Measurements from ENCODE around the gene CRIP1.
A peak's percentile ranks its signal among the peaks of the same experiment; 100 is the strongest.

The CRIP1 gene

GRCh38 chr14:105503935-105504692 lies 17.4 kb downstream of the CRIP1 start:
- H3K27me3 Mint-ChIP-seq (ENCODE audit: low read depth), result peaks cover 10% of the 10 kb centered on the region
- H3K4me1 Mint-ChIP-seq (ENCODE audit: low read depth), result peaks cover 6% of the 10 kb centered on the region
- H3K4me3 Mint-ChIP-seq, result no peak overlapping the region
- no peaks in the 10 kb centered on the region for H3K9me3 Mint-ChIP-seq
- DNase-seq (ENCODE audit: low spot score), result no peak
- H3K36me3 Mint-ChIP-seq (ENCODE audit: low read depth), result no peaks in the 10 kb centered on the region
- H3K27ac Mint-ChIP-seq, result no peak overlapping the region

- peaks cover 10% of the 10 kb centered on the region for H3K27me3 Mint-ChIP-seq (ENCODE audit: low read depth)
- H3K9me3 Mint-ChIP-seq, result no peaks in the 10 kb centered on the region
- H3K27ac Mint-ChIP-seq, result no peak overlapping the region
- no peak for DNase-seq (ENCODE audit: low spot score)
- H3K36me3 Mint-ChIP-seq (ENCODE audit: low read depth), result no peaks in the 10 kb centered on the region
- peaks cover 6% of the 10 kb centered on the region for H3K4me1 Mint-ChIP-seq (ENCODE audit: low read depth)
- no peak overlapping the region for H3K4me3 Mint-ChIP-seq
These were observed 18.4 kb downstream of the CRIP1 start for GRCh38 chr14:105505101-105505500.

GRCh38 chr14:105507247-105507646 lies 20.6 kb downstream of the CRIP1 start:
- peaks cover 16% of the 10 kb centered on the region for H3K27me3 Mint-ChIP-seq (ENCODE audit: low read depth)
- no peak for DNase-seq (ENCODE audit: low spot score)
- H3K36me3 Mint-ChIP-seq (ENCODE audit: low read depth), result no peaks in the 10 kb centered on the region
- no peak overlapping the region for H3K27ac Mint-ChIP-seq
- no peaks in the 10 kb centered on the region for H3K9me3 Mint-ChIP-seq
- peaks cover 8% of the 10 kb centered on the region for H3K4me1 Mint-ChIP-seq (ENCODE audit: low read depth)
- H3K4me3 Mint-ChIP-seq, result no peak overlapping the region

- DNase-seq (ENCODE audit: low spot score), result no peak
- Mint-ChIP-seq H3K36me3 (ENCODE audit: low read depth) (no peaks in the 10 kb centered on the region), H3K4me1 (ENCODE audit: low read depth) (peaks cover 8% of the 10 kb centered on the region), H3K4me3 (peak overlapping the region; percentile 31), H3K9me3 (no peaks in the 10 kb centered on the region), H3K27ac (no peak overlapping the region), H3K27me3 (ENCODE audit: low read depth) (peaks cover 16% of the 10 kb centered on the region)
These were observed 21.4 kb downstream of the CRIP1 start for GRCh38 chr14:105508069-105508468.

- Mint-ChIP-seq H3K27me3 (ENCODE audit: low read depth) (peaks cover 16% of the 10 kb centered on the region), H3K27ac (no peak overlapping the region), H3K4me3 (no peak overlapping the region), H3K4me1 (ENCODE audit: low read depth) (peaks cover 8% of the 10 kb centered on the region), H3K36me3 (ENCODE audit: low read depth) (no peaks in the 10 kb centered on the region), H3K9me3 (no peaks in the 10 kb centered on the region)
- no peak for DNase-seq (ENCODE audit: low spot score)
These were observed 21.9 kb downstream of the CRIP1 start for GRCh38 chr14:105508601-105509000.

- H3K27ac Mint-ChIP-seq, result no peak overlapping the region
- no peaks in the 10 kb centered on the region for H3K9me3 Mint-ChIP-seq
- H3K36me3 Mint-ChIP-seq (ENCODE audit: low read depth), result no peaks in the 10 kb centered on the region
- H3K4me1 Mint-ChIP-seq (ENCODE audit: low read depth), result no peaks in the 10 kb centered on the region
- peaks cover 19% of the 10 kb centered on the region for H3K27me3 Mint-ChIP-seq (ENCODE audit: low read depth)
- no peak overlapping the region for H3K4me3 Mint-ChIP-seq
- DNase-seq (ENCODE audit: low spot score), result no peak
These were observed 30.4 kb downstream of the CRIP1 start for GRCh38 chr14:105517096-105517495.

- H3K4me1 Mint-ChIP-seq (ENCODE audit: low read depth), result no peaks in the 10 kb centered on the region
- H3K27ac Mint-ChIP-seq, result no peak overlapping the region
- H3K27me3 Mint-ChIP-seq (ENCODE audit: low read depth), result peaks cover 32% of the 10 kb centered on the region
- H3K36me3 Mint-ChIP-seq (ENCODE audit: low read depth), result no peaks in the 10 kb centered on the region
- no peak overlapping the region for H3K4me3 Mint-ChIP-seq
- DNase-seq (ENCODE audit: low spot score), result no peak
- no peaks in the 10 kb centered on the region for H3K9me3 Mint-ChIP-seq
These were observed 33.4 kb downstream of the CRIP1 start for GRCh38 chr14:105519946-105520698.

- Mint-ChIP-seq H3K9me3 (no peaks in the 10 kb centered on the region), H3K27me3 (ENCODE audit: low read depth) (peaks cover 31% of the 10 kb centered on the region), H3K4me3 (peak overlapping the region; percentile 49), H3K27ac (no peak overlapping the region), H3K4me1 (ENCODE audit: low read depth) (peaks cover 8% of the 10 kb centered on the region), H3K36me3 (ENCODE audit: low read depth) (no peaks in the 10 kb centered on the region)
- DNase-seq (ENCODE audit: low spot score), result no peak
These were observed 38.6 kb downstream of the CRIP1 start for GRCh38 chr14:105525326-105525725.

- H3K9me3 Mint-ChIP-seq, result no peaks in the 10 kb centered on the region
- no peaks in the 10 kb centered on the region for H3K36me3 Mint-ChIP-seq (ENCODE audit: low read depth)
- H3K4me3 Mint-ChIP-seq, result peak within 1 kb of the TSS; percentile 75
- DNase-seq (ENCODE audit: low spot score), result peak; percentile 43
- peaks cover 31% of the 10 kb centered on the region for H3K27me3 Mint-ChIP-seq (ENCODE audit: low read depth)
- H3K4me1 Mint-ChIP-seq (ENCODE audit: low read depth), result peaks cover 8% of the 10 kb centered on the region
- H3K27ac Mint-ChIP-seq, result peak within 1 kb of the TSS; percentile 41
These were observed 39.4 kb downstream of the CRIP1 start, which contains the start of gene TMEM121 for GRCh38 chr14:105525861-105526775. Gene TMEM121, plus strand, starts transcription at chr14:105526583. Its CDS starts 2,252 bp downstream, at chr14:105528835.

GRCh38 chr14:105526776-105527380 lies 40.2 kb downstream of the CRIP1 start:
- no peak for DNase-seq (ENCODE audit: low spot score)
- Mint-ChIP-seq H3K4me1 (ENCODE audit: low read depth) (peaks cover 8% of the 10 kb centered on the region), H3K27ac (peak overlapping the region; percentile 41), H3K27me3 (ENCODE audit: low read depth) (peaks cover 31% of the 10 kb centered on the region), H3K36me3 (ENCODE audit: low read depth) (no peaks in the 10 kb centered on the region), H3K9me3 (no peaks in the 10 kb centered on the region), H3K4me3 (peak overlapping the region; percentile 75)

- no peaks in the 10 kb centered on the region for H3K9me3 Mint-ChIP-seq
- no peaks in the 10 kb centered on the region for H3K36me3 Mint-ChIP-seq (ENCODE audit: low read depth)
- peaks cover 8% of the 10 kb centered on the region for H3K4me1 Mint-ChIP-seq (ENCODE audit: low read depth)
- H3K4me3 Mint-ChIP-seq, result peak overlapping the region; percentile 75
- H3K27me3 Mint-ChIP-seq (ENCODE audit: low read depth), result peaks cover 31% of the 10 kb centered on the region
- DNase-seq (ENCODE audit: low spot score), result no peak
- peak overlapping the region; percentile 41 for H3K27ac Mint-ChIP-seq
These were observed 40.7 kb downstream of the CRIP1 start for GRCh38 chr14:105527381-105527825.

GRCh38 chr14:105527826-105528585 lies 41.3 kb downstream of the CRIP1 start:
- Mint-ChIP-seq H3K4me1 (ENCODE audit: low read depth) (peaks cover 8% of the 10 kb centered on the region), H3K4me3 (peak overlapping the region; percentile 75), H3K36me3 (ENCODE audit: low read depth) (no peaks in the 10 kb centered on the region), H3K27me3 (ENCODE audit: low read depth) (peaks cover 30% of the 10 kb centered on the region), H3K27ac (peak overlapping the region; percentile 55), H3K9me3 (no peaks in the 10 kb centered on the region)
- peak; percentile 79 for DNase-seq (ENCODE audit: low spot score)
